Spleen (tissue), 7 donors: ENCODE data around the gene HLA-G.

Experiments
- POLR2A ChIP-seq, 3 donors: fragments of 450-650 bp; IDR thresholded peaks; one replicate each; pipeline ENCODE4 v1.5.1; 2017; ENCODE audit warnings: antibody characterized with exemption in 3 of 3, mild to moderate bottlenecking in 1 of 3
- POLR2AphosphoS5 ChIP-seq, 3 donors: sonication (generic); formaldehyde crosslinking; IDR thresholded peaks; one replicate each; pipeline ENCODE4 v1.5.1; 2017; ENCODE audit warnings: antibody characterized with exemption in 3 of 3
- TF ChIP-seq, protein P1 (sequence below), 11 experiments: fragments of 200-600 bp in 7 of 11; fragments of 450-650 bp in 4 of 11; sonication (generic) in 4 of 11; IDR thresholded peaks in 8 of 11; conservative IDR thresholded peaks in 3 of 11; 1 replicate in 7 of 11; 2 replicates in 4 of 11; pipeline versions ENCODE4 v1.4.0 to v1.8.0; 2016 to 2021; ENCODE audit warnings: antibody characterized with exemption in 11 of 11, inconsistent platforms in 4 of 11, mild to moderate bottlenecking in 1 of 11
- donor health status: DM: no; HTN: no; CAD: no; lungs with moderate emphysema.
- donor health status: DM: no; HTN: no; CAD: no.
- donor health status: DM: no; HTN: no; CAD: no.

DNA sequence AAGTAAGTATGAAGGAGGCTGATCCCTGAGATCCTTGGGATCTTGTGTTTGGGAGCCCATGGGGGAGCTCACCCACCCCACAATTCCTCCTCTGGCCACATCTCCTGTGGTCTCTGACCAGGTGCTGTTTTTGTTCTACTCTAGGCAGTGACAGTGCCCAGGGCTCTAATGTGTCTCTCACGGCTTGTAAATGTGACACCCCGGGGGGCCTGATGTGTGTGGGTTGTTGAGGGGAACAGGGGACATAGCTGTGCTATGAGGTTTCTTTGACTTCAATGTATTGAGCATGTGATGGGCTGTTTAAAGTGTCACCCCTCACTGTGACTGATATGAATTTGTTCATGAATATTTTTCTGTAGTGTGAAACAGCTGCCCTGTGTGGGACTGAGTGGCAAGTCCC, 2.8 kb downstream of the HLA-G start:
- TF ChIP-seq, protein P1, sequence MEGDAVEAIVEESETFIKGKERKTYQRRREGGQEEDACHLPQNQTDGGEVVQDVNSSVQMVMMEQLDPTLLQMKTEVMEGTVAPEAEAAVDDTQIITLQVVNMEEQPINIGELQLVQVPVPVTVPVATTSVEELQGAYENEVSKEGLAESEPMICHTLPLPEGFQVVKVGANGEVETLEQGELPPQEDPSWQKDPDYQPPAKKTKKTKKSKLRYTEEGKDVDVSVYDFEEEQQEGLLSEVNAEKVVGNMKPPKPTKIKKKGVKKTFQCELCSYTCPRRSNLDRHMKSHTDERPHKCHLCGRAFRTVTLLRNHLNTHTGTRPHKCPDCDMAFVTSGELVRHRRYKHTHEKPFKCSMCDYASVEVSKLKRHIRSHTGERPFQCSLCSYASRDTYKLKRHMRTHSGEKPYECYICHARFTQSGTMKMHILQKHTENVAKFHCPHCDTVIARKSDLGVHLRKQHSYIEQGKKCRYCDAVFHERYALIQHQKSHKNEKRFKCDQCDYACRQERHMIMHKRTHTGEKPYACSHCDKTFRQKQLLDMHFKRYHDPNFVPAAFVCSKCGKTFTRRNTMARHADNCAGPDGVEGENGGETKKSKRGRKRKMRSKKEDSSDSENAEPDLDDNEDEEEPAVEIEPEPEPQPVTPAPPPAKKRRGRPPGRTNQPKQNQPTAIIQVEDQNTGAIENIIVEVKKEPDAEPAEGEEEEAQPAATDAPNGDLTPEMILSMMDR (IDR thresholded peaks at IDR 0.05 in 8 of 11, conservative IDR thresholded peaks at IDR 0.05 in 3 of 11), result no peak
- TF ChIP-seq POLR2A (IDR thresholded peaks at IDR 0.05) (no peak), POLR2AphosphoS5 (IDR thresholded peaks at IDR 0.05) (no peak)
